CD8-positive, alpha-beta memory T cell (primary cell): ENCODE data around the gene VPS4A. TPM values are rescaled to one million over a fixed set of nuclear protein-coding genes. Genes with fewer than 3 reads are reported as not detected.

Source experiments
- CTCF ChIA-PET: fragments of 350-600 bp; sonication (Branson Sonifier 250); formaldehyde crosslinking; loops from one replicate; lab custom pipeline; 2021; ENCODE audit warnings: antibody characterized with exemption; lab: Charles Lee
- POLR2A ChIA-PET: fragments of 350-600 bp; sonication (Branson Sonifier 250); formaldehyde crosslinking; loops from one replicate; lab custom pipeline; 2021; ENCODE audit warnings: antibody characterized with exemption; lab: Charles Lee
- DNase-seq, 5 donors: peaks; one replicate each; pipeline versions ENCODE4 v3.0.0 to v3.0.0-alpha.2; 2020 to 2022; ENCODE audit warnings: mixed read lengths in 1 of 5
- H3K27ac ChIP-seq: one replicate; pipeline ENCODE4 v1.7.0; 2013; ENCODE audit warnings: low read depth, mild to moderate bottlenecking, low read length, moderate library complexity
- H3K27me3 ChIP-seq: 2 replicates; pipeline ENCODE4 v1.7.0; 2013; ENCODE audit warnings: low read length, mild to moderate bottlenecking; ENCODE audit not compliant: insufficient read depth, poor library complexity, severe bottlenecking
- H3K36me3 ChIP-seq: 2 replicates; pipeline ENCODE4 v1.7.0; 2013; ENCODE audit warnings: mild to moderate bottlenecking, low read length, moderate library complexity; ENCODE audit not compliant: insufficient read depth
- H3K4me1 ChIP-seq: 2 replicates; pipeline ENCODE4 v1.7.0; 2013; ENCODE audit warnings: mild to moderate bottlenecking, low read length, moderate library complexity; ENCODE audit not compliant: insufficient read depth
- H3K4me3 ChIP-seq: 2 replicates; pipeline ENCODE4 v1.7.0; 2013; ENCODE audit warnings: mild to moderate bottlenecking, low read length
- H3K9me3 ChIP-seq: 2 replicates; pipeline ENCODE4 v1.7.0; 2013; ENCODE audit warnings: mild to moderate bottlenecking, low read length
- H3K27ac Mint-ChIP-seq, 8 donors: one replicate each; pipeline ENCODE4 v1.8.0; 2020 to 2021; ENCODE audit warnings: mixed read lengths in 8 of 8, mild to moderate bottlenecking in 6 of 8, inconsistent platforms in 3 of 8, moderate library complexity in 3 of 8
- H3K27me3 Mint-ChIP-seq, 2 donors: one replicate each; pipeline ENCODE4 v1.8.0; 2020 to 2021; ENCODE audit warnings: mixed read lengths in 2 of 2, mild to moderate bottlenecking in 1 of 2, moderate library complexity in 1 of 2
- H3K36me3 Mint-ChIP-seq, 3 donors: one replicate each; pipeline ENCODE4 v1.8.0; 2020 to 2021; ENCODE audit warnings: mixed read lengths in 3 of 3, inconsistent platforms in 1 of 3, mild to moderate bottlenecking in 1 of 3
- H3K4me1 Mint-ChIP-seq, 3 donors: one replicate each; pipeline ENCODE4 v1.8.0; 2020 to 2021; ENCODE audit warnings: mixed read lengths in 3 of 3, inconsistent platforms in 1 of 3, mild to moderate bottlenecking in 1 of 3
- H3K4me3 Mint-ChIP-seq, 7 donors: one replicate each; pipeline ENCODE4 v1.8.0; 2020 to 2021; ENCODE audit warnings: mixed read lengths in 7 of 7, mild to moderate bottlenecking in 6 of 7, moderate library complexity in 4 of 7, inconsistent platforms in 2 of 7
- H3K9me3 Mint-ChIP-seq, 5 donors: one replicate each; pipeline ENCODE4 v1.8.0; 2020 to 2022; ENCODE audit warnings: mixed read lengths in 5 of 5, mild to moderate bottlenecking in 3 of 5, moderate library complexity in 2 of 5, inconsistent platforms in 1 of 5
- polyA plus RNA-seq: library from polyadenylated mRNA; unstranded; fragments of 300-500 nt; fragmentation: Illumina TruSeq; gene quantifications from one replicate; pipeline ENCODE4 v1.2.3, GENCODE V29; 2021
- total RNA-seq, 2 experiments: library from RNA; stranded (reverse); gene quantifications; one replicate each; pipeline ENCODE4 v1.2.3, GENCODE V29; 2021

The VPS4A gene
- total and polyA plus RNA-seq, 3 experiments from 2014 or later = 35.7 to 48.1 (median 35.9) TPM

DNA sequence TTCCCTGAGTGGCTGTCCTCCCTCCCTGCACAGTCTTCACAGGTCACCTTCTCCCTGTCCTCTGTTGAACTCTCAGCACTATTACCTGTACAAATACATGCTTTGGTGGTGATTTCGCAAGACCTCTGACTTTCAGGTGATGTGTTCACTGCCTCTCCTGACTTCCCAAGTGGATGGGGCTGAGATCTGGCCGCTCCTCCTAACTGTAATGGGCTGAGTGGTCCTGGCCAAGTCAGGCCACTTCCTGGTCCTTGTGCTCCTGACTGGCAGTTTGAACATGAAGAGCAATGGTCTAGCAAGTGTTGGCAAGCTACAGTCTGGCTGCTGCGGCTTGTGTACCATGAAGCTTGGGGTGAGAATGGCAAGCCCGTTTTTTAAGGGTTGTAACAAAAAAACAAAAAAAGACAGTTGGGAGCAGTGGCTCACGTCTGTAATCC is 52.1 kb downstream of the VPS4A start:
- Histone ChIP-seq H3K4me3 (no peak overlapping the region), H3K4me1 (no peaks in the 10 kb centered on the region), H3K27me3 (no peaks in the 10 kb centered on the region), H3K9me3 (no peaks in the 10 kb centered on the region), H3K27ac (no peak overlapping the region), H3K36me3 (peaks cover 34% of the 10 kb centered on the region)
- H3K36me3 Mint-ChIP-seq = peaks cover 3 to 74% (median 11%) of the 10 kb centered on the region in 3 donors
- H3K27me3 Mint-ChIP-seq = no peaks in the 10 kb centered on the region
- peaks cover 8 to 13% (median 13%) of the 10 kb centered on the region in 3 donors for H3K4me1 Mint-ChIP-seq
- ChIA-PET POLR2A (no interaction called here), CTCF (no interaction called here)
- H3K4me3 Mint-ChIP-seq = no peak overlapping the region
- H3K27ac Mint-ChIP-seq = peak overlapping the region in 3 of 8 donors; percentile 11 to 68 (median 66)
- no peak for DNase-seq
- no peaks in the 10 kb centered on the region for H3K9me3 Mint-ChIP-seq

DNA sequence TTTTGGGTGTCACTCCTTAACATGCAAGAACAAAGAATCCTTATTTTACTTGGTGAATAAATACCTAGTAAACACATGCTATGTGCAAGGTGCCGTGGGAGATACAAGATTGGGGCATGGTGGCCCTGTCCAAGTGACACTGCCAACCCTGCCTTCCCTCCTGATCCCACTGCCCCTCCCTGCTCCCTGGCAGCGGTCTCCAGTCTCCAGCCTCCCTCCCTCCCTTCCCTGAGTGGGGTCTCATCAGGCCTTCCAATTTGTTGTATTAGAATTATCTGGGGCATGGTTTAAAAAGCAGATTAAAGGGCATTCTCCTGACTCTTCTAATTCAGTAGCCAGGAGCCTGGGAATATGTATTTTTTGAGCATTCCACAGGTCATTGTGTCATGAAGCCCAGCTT is 52.9 kb downstream of the VPS4A start:
- CTCF ChIA-PET = no interaction called here

GRCh38 chr16:69365901-69366300 is 54.8 kb downstream of the VPS4A start:
- POLR2A ChIA-PET = no interaction called here
- H3K36me3 Mint-ChIP-seq = peaks cover 10 to 89% (median 21%) of the 10 kb centered on the region in 3 donors

More for the DNA sequence above, 52.9 kb downstream of the VPS4A start:
- H3K27me3 Mint-ChIP-seq = no peaks in the 10 kb centered on the region
- Histone ChIP-seq H3K27ac (no peak overlapping the region), H3K9me3 (no peaks in the 10 kb centered on the region), H3K4me3 (no peak overlapping the region), H3K27me3 (no peaks in the 10 kb centered on the region), H3K36me3 (peaks cover 36% of the 10 kb centered on the region), H3K4me1 (no peaks in the 10 kb centered on the region)
- peaks cover 3 to 81% (median 11%) of the 10 kb centered on the region in 3 donors for H3K36me3 Mint-ChIP-seq
- H3K4me1 Mint-ChIP-seq = peaks cover 8 to 13% (median 13%) of the 10 kb centered on the region in 3 donors
- DNase-seq = no peak
- peak overlapping the region in 1 of 8 donors; percentile 22 for H3K27ac Mint-ChIP-seq
- no peaks in the 10 kb centered on the region for H3K9me3 Mint-ChIP-seq
- no peak overlapping the region for H3K4me3 Mint-ChIP-seq
- POLR2A ChIA-PET = no interaction called here

DNA sequence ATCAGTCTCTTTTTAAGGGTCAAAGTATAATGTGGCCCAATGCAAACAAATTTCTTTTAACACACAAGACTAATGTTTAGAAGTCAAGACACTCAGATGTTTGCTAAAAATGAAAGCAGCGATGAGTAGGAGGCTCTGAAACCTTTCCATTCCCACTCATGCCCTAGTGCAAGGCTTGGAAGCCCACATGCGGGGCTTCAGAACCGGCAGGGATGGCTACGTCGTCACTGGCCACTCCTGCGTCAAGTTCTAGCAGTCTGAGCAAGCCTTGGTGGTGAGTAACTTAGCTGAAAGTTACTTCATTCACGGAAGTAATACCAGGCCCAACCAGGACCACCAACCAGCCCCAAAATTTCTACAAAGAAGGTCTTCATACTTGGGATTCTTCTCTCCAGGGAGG is 55.3 kb downstream of the VPS4A start:
- POLR2A ChIA-PET = no interaction called here
- no peak for DNase-seq
- Histone ChIP-seq H3K27ac (no peak overlapping the region), H3K4me3 (no peak overlapping the region), H3K27me3 (no peaks in the 10 kb centered on the region), H3K36me3 (peaks cover 47% of the 10 kb centered on the region), H3K9me3 (no peaks in the 10 kb centered on the region), H3K4me1 (no peaks in the 10 kb centered on the region)
- peaks cover 11 to 25% (median 16%) of the 10 kb centered on the region in 3 donors for H3K4me1 Mint-ChIP-seq
- peak overlapping the region in 1 of 8 donors; percentile 55 for H3K27ac Mint-ChIP-seq
- H3K9me3 Mint-ChIP-seq = no peaks in the 10 kb centered on the region
- CTCF ChIA-PET = no interaction called here
- H3K4me3 Mint-ChIP-seq = no peak overlapping the region
- H3K36me3 Mint-ChIP-seq = peaks cover 10 to 85% (median 22%) of the 10 kb centered on the region in 3 donors
- H3K27me3 Mint-ChIP-seq = no peaks in the 10 kb centered on the region

More at GRCh38 chr16:69365901-69366300, 54.8 kb downstream of the VPS4A start:
- CTCF ChIA-PET = no interaction called here
- H3K27ac ChIP-seq = no peak overlapping the region
- H3K36me3 ChIP-seq = peaks cover 50% of the 10 kb centered on the region
- DNase-seq = no peak
- Mint-ChIP-seq H3K9me3 (no peaks in the 10 kb centered on the region), H3K4me1 (peaks cover 10 to 25% (median 16%) of the 10 kb centered on the region in 3 donors), H3K27me3 (no peaks in the 10 kb centered on the region), H3K4me3 (no peak overlapping the region), H3K27ac (peak overlapping the region in 3 of 8 donors; percentile 64 to 77 (median 71))
- no peak overlapping the region for H3K4me3 ChIP-seq
- no peaks in the 10 kb centered on the region for H3K4me1 ChIP-seq
- H3K27me3 ChIP-seq = no peaks in the 10 kb centered on the region
- no peaks in the 10 kb centered on the region for H3K9me3 ChIP-seq

- no peaks in the 10 kb centered on the region for H3K4me1 ChIP-seq
- Mint-ChIP-seq H3K27ac (peak overlapping the region in 4 of 8 donors; percentile 1 to 80 (median 12)), H3K4me3 (no peak overlapping the region), H3K9me3 (no peaks in the 10 kb centered on the region), H3K36me3 (peaks cover 10 to 87% (median 21%) of the 10 kb centered on the region in 3 donors), H3K27me3 (no peaks in the 10 kb centered on the region), H3K4me1 (peaks cover 8 to 20% (median 17%) of the 10 kb centered on the region in 3 donors)
- no peak overlapping the region for H3K4me3 ChIP-seq
- no peaks in the 10 kb centered on the region for H3K9me3 ChIP-seq
- peaks cover 46% of the 10 kb centered on the region for H3K36me3 ChIP-seq
- no peak overlapping the region for H3K27ac ChIP-seq
- no peak for DNase-seq
- ChIA-PET CTCF (no interaction called here), POLR2A (no interaction called here)
- no peaks in the 10 kb centered on the region for H3K27me3 ChIP-seq
Observed at GRCh38 chr16:69367980-69368379, 56.8 kb downstream of the VPS4A start.

- Histone ChIP-seq H3K27ac (no peak overlapping the region), H3K9me3 (no peaks in the 10 kb centered on the region), H3K27me3 (no peaks in the 10 kb centered on the region), H3K4me3 (no peak overlapping the region), H3K36me3 (peaks cover 46% of the 10 kb centered on the region), H3K4me1 (no peaks in the 10 kb centered on the region)
- no peaks in the 10 kb centered on the region for H3K27me3 Mint-ChIP-seq
- H3K36me3 Mint-ChIP-seq = peaks cover 10 to 88% (median 23%) of the 10 kb centered on the region in 3 donors
- H3K9me3 Mint-ChIP-seq = no peaks in the 10 kb centered on the region
- POLR2A ChIA-PET = no interaction called here
- H3K27ac Mint-ChIP-seq = peak overlapping the region in 1 of 8 donors; percentile 70
- no peak overlapping the region for H3K4me3 Mint-ChIP-seq
- CTCF ChIA-PET = no interaction called here
- peaks cover 13 to 29% (median 26%) of the 10 kb centered on the region in 3 donors for H3K4me1 Mint-ChIP-seq
- DNase-seq = no peak
Observed at GRCh38 chr16:69368866-69369265, 57.7 kb downstream of the VPS4A start.

DNA sequence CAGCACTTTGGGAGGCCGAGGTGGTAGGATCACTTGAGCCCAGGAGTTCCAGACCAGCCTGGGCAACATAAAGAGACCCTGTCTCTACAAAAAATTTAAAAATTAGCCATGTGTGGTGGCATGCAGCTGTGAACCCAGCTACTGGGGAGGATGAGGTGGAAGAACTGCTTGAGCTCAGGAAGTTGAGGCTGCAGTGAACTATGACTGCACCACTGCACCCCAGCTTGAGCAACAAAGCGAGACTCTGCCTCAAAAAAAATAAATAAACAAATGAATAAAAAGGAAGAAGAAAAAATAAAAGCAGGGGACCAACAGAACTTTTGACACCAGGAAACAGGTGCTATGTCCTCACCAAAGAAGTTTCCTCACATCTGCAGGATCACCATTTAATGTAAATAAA is 60.4 kb downstream of the VPS4A start:
- ChIA-PET POLR2A (no interaction called here), CTCF (interaction anchor here (0.6 kb wide), 1 partner anchor 247 kb away, joined by 4 read pairs; no protein-coding TSS in a partner anchor)
- H3K4me3 ChIP-seq = no peak overlapping the region
- H3K36me3 Mint-ChIP-seq = peaks cover 10 to 74% (median 17%) of the 10 kb centered on the region in 3 donors
- H3K4me3 Mint-ChIP-seq = peak overlapping the region in 1 of 7 donors; percentile 33
- H3K27me3 ChIP-seq = no peaks in the 10 kb centered on the region
- H3K27ac Mint-ChIP-seq = peak overlapping the region in 3 of 8 donors; percentile 8 to 44 (median 40)
- DNase-seq = no peak
- H3K36me3 ChIP-seq = peaks cover 31% of the 10 kb centered on the region
- peaks cover 14 to 31% (median 27%) of the 10 kb centered on the region in 3 donors for H3K4me1 Mint-ChIP-seq
- H3K27ac ChIP-seq = no peak overlapping the region
- no peaks in the 10 kb centered on the region for H3K4me1 ChIP-seq
- no peaks in the 10 kb centered on the region for H3K9me3 Mint-ChIP-seq
- no peaks in the 10 kb centered on the region for H3K27me3 Mint-ChIP-seq
- no peaks in the 10 kb centered on the region for H3K9me3 ChIP-seq

- Histone ChIP-seq H3K9me3 (no peaks in the 10 kb centered on the region), H3K36me3 (peaks cover 20% of the 10 kb centered on the region), H3K4me3 (no peak overlapping the region), H3K4me1 (no peaks in the 10 kb centered on the region), H3K27me3 (no peaks in the 10 kb centered on the region), H3K27ac (no peak overlapping the region)
- peak overlapping the region in 2 of 8 donors; percentile 57 to 72 for H3K27ac Mint-ChIP-seq
- H3K9me3 Mint-ChIP-seq = no peaks in the 10 kb centered on the region
- no peak overlapping the region for H3K4me3 Mint-ChIP-seq
- peaks cover 7 to 67% (median 22%) of the 10 kb centered on the region in 3 donors for H3K36me3 Mint-ChIP-seq
- POLR2A ChIA-PET = no interaction called here
- no peaks in the 10 kb centered on the region for H3K27me3 Mint-ChIP-seq
- DNase-seq = no peak
- peaks cover 17 to 31% (median 23%) of the 10 kb centered on the region in 3 donors for H3K4me1 Mint-ChIP-seq
- CTCF ChIA-PET = no interaction called here
Observed at GRCh38 chr16:69373019-69373418, 61.9 kb downstream of the VPS4A start.
